22Rv1 (cell line): Measurements from ENCODE around the gene TANC2.
A peak's percentile ranks its signal among the peaks of the same experiment; 100 is the strongest.

Experiments
- H3K27ac ChIP-seq: fragments of 450-650 bp; 2 replicates; pipeline ENCODE4 v1.5.1; 2017
- CTCF ChIP-seq: fragments of 450-650 bp; IDR thresholded peaks from 2 replicates; pipeline ENCODE4 v1.5.1; 2017; ENCODE audit warnings: mild to moderate bottlenecking
- ZFX ChIP-seq: fragments of 450-650 bp; IDR thresholded peaks from 2 replicates; pipeline ENCODE4 v1.6.1; 2017; ENCODE audit warnings: antibody characterized with exemption, borderline replicate concordance

The TANC2 gene

DNA sequence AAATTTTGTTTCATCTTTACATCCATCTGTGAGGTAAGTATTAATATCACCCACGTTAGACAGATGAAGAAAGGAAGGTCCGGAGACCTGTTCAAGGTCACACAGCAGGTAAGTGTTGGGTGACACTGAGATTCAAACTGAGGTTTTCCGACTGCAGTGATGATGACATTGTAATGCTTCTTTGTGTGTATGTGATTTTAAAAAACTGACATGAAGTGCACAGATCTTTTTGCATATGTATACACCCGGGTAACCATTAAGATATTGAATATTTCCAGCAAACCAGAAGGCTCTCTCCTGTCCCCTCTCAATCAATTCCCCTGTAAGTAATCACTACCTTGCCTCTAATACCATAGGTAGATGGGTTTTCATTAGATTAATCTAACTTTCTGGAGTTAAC is 1.5 kb upstream of the TANC2 start:
- TF ChIP-seq CTCF (no peak), ZFX (no peak)
- H3K27ac ChIP-seq = no peak overlapping the region

GRCh38 chr17:62965174-62965685 is 805 bp upstream of the TANC2 start:
- no peak overlapping the region for H3K27ac ChIP-seq
- no peak for TF ChIP-seq CTCF
- TF ChIP-seq ZFX = no peak

DNA sequence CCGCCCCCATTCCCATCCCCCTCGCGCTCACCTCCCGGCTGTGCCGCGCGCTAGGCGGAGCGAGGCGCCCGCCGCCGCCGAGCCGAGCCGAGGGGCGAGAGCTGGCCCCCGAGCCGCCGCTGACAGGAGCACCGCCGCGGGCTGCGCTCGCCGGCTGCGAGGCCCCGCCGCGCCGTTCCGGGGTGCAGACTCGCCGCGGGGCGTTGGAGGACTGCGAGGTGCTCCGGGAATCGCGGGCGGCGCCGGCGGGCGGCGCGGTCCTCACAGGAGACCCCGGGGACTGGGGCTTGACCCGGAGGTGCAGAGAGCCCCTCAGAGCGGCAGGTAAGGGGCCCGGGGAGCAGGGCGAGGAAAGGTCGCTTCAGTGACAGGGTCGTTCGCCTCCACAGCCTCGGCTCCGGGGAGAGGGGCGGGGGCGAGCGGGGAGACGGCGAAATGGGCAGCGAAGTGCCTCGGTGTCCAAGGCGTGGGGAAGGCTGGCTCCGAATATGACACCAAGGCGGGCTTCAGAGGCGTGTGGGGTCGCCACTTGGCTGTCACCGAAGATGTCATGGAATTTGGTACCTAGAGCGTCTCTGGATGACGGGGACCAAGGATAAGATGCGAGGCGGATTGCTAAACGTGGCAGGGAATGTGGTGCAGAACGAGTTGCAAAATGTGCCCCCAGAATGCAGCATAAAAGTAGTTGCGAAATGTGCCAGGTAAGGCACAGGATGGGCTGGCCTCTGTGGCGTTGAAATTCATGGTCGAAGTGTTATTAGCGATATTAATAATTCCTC is 580 bp downstream of the TANC2 start:
- peak; percentile 14; the same call in 1 of the 2 replicates for TF ChIP-seq CTCF
- no peak for TF ChIP-seq ZFX
- peak overlapping the region; percentile 45 for H3K27ac ChIP-seq

DNA sequence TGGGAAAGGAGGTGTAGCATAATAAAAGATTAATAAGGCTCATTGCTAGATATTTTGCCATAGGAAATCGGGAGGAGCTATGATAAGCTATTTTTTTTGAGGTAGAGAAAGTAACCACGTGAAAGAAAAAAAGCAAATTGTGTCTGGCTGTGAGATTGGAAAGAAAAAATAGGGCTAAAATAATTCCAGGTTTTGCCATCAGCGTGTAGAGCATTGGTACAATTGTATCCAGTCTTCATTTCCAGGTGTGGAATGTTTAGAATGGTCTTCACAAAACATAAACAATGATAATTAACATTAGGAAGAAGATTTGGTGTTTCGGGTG is 1.1 kb downstream of the TANC2 start:
- H3K27ac ChIP-seq = no peak overlapping the region

DNA sequence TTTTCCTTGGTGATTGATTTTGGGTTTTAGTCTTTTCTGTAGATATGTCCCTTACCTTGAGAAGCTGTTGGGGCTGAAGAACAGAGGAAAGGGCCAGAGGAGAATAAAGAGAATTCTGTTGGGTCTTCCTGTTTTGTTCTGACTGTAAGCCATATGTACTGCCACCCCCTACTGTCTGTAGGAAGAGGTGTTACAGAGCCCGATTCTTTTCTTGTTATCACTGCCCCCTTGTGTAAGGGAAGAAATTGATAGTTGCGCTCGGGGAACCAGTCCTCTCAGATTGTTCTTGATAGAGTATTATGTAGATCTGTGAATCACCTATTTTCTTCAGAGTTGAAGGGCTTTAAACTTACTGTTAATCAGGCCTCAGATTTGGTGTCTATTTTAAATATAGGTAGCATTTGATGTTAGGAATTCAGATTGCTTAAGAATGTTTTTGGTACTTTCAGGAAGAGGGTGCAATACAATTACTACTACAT is 2.4 kb downstream of the TANC2 start:
- TF ChIP-seq CTCF (peak; percentile 92), ZFX (no peak)
- no peak overlapping the region for H3K27ac ChIP-seq

More for the DNA sequence above, 1.1 kb downstream of the TANC2 start:
- TF ChIP-seq ZFX (no peak), CTCF (no peak)

- 0 out of 2 replicates have a peak overlapping the region, but pooled peaks have one; percentile 9 for H3K27ac ChIP-seq
- TF ChIP-seq CTCF (no peak), ZFX (no peak)
Measured at GRCh38 chr17:62970610-62971009, 4.6 kb downstream of the TANC2 start.

GRCh38 chr17:62971853-62972252 is 5.8 kb downstream of the TANC2 start:
- TF ChIP-seq ZFX = no peak
- no peak for TF ChIP-seq CTCF
- no peak overlapping the region for H3K27ac ChIP-seq
